Activated CD4-positive, alpha-beta T cell treated with anti-CD3 and anti-CD28 coated beads, Interleukin-2, amount 50 U/mL, for 16 hours (primary cell): ENCODE results near the gene C12orf54.
"Not testable (repeated sequence)": the region's sequence is repeated elsewhere in the genome, so short reads cannot be mapped to it uniquely, and the experiment has no call there.

Experiments used
- DNase-seq: peaks from one replicate; pipeline ENCODE4 v3.0.0-alpha.2; 2020

The C12orf54 gene

GRCh38 chr12:48512855-48513254 is 30.6 kb downstream of the C12orf54 start:
- no peak for DNase-seq

- DNase-seq: no peak
Observed at GRCh38 chr12:48514728-48515127, 32.4 kb downstream of the C12orf54 start.

- DNase-seq: not testable (repeated sequence)
Observed at GRCh38 chr12:48520381-48520780, 38.1 kb downstream of the C12orf54 start.

GRCh38 chr12:48525332-48525731 is 43.0 kb downstream of the C12orf54 start, which contains the start of gene OR8S1:
TSS of gene OR8S1 (plus strand) at chr12:48525632. CDS start at chr12:48525632, 0 bp downstream.
- no peak for DNase-seq

GRCh38 chr12:48527891-48528670 is 45.8 kb downstream of the C12orf54 start:
- no peak for DNase-seq

- no peak for DNase-seq
Observed at GRCh38 chr12:48532601-48533000, 50.3 kb downstream of the C12orf54 start.

- DNase-seq: no peak
Observed at GRCh38 chr12:48536602-48537001, 54.3 kb downstream of the C12orf54 start.

GRCh38 chr12:48542300-48542928 is 60.1 kb downstream of the C12orf54 start:
- peak; percentile 44 for DNase-seq

GRCh38 chr12:48545833-48546469 is 63.7 kb downstream of the C12orf54 start:
- no peak for DNase-seq
